Pancreas (tissue), 10 donors: ENCODE results near the gene DOP1B. TPM values are rescaled to one million over a fixed set of nuclear protein-coding genes. Genes with fewer than 3 reads are reported as not detected.

Experiments used
- ATAC-seq, 4 donors: fragments of 200-7000 bp; cut with Tn5 transposase; one replicate each; pipeline versions ENCODE4 v1.8.0 to v1.9.1; 2020; ENCODE audit warnings: mild to moderate bottlenecking in 4 of 4, moderate library complexity in 4 of 4
- DNase-seq, 6 donors: peaks; one replicate each; pipeline ENCODE4 v3.0.0-alpha.2; 2020
- FAIRE-seq: peaks from 2 replicates; lab custom pipeline; 2012; peaks lifted over from hg19 to GRCh38; lab: Jason Lieb, UNC
- H3K27ac ChIP-seq, 4 donors: fragments of 200-600 bp; sonication (generic); 1 replicate in 3 of 4; 2 replicates in 1 of 4; pipeline versions ENCODE4 v1.5.0 to v1.8.0; 2020
- H3K27me3 ChIP-seq, 4 donors: fragments of 200-600 bp; one replicate each; pipeline ENCODE4 v1.8.0; 2021
- H3K36me3 ChIP-seq, 3 donors: fragments of 200-600 bp; sonication (generic) in 1 of 3; one replicate each; pipeline versions ENCODE4 v1.5.0 to v1.8.0; 2020 to 2021
- H3K4me1 ChIP-seq, 3 donors: fragments of 200-600 bp; one replicate each; pipeline ENCODE4 v1.8.0; 2021
- H3K4me3 ChIP-seq, 4 donors: fragments of 200-600 bp; sonication (generic) in 2 of 4; one replicate each; pipeline versions ENCODE4 v1.5.0 to v1.8.0; 2020 to 2021
- H3K9me3 ChIP-seq, 4 donors: fragments of 200-600 bp; one replicate each; pipeline ENCODE4 v1.8.0; 2021
- CTCF ChIP-seq, 4 donors: fragments of 200-600 bp; sonication (generic) in 3 of 4; IDR thresholded peaks; one replicate each; pipeline versions ENCODE4 v1.5.0 to v1.8.0; 2021; ENCODE audit warnings: antibody characterized with exemption in 4 of 4
- WGBS, 2 donors: extraction: QIAGEN DNeasy Blood & Tissue Kit; methylation state at CpG; one replicate each; pipeline ENCODE4 v1.1.7; 2013; 5-methylcytosine and 5-hydroxymethylcytosine counted together
- intact Hi-C, 3 donors: fragments of 100-400 bp; cut with DNase I; formaldehyde crosslinking; loops; one replicate each; pipeline versions ENCODE4 v1.11.1 to v1.14.2; 2022
- polyA plus RNA-seq, 2 donors: library from polyadenylated mRNA; stranded (reverse); fragments of 200-250 nt; gene quantifications; one replicate each; pipeline ENCODE4 v1.2.3, GENCODE V29; 2013
- total RNA-seq, 6 donors: library from RNA; stranded (reverse); fragmentation: NEBNext Ultra II Directional in 4 of 6; extraction: Animal tissue kit (Norgen Biotek cat#: 25700) in 4 of 6; gene quantifications; one replicate each; pipeline versions ENCODE4 v1.2.1 to v1.2.4, GENCODE V29; 2021 to 2023
- donor health status: healthy with polysubstance abuse.
- donor health status: DM: no; HTN: no; CAD: no; lungs with moderate emphysema.
- donor health status: DM: no; HTN: no; CAD: no.
- donor health status: control.
- donor health status: control.
- donor health status: Bipolar disorder and iron deficiency.
- donor health status: DM: yes; HTN: yes; CAD: no.
- donor health status: DM: no; HTN: no; CAD: no.
- donor health status: DM: no; HTN: no; CAD: no.
- donor health status: DM: yes; HTN: yes; CAD: no.

The DOP1B gene
- total and polyA plus RNA-seq, 8 donors, result 3.1 to 15.4 (median 6.4) TPM

GRCh38 chr21:36115138-36115730, 41.4 kb upstream of the DOP1B start:
- WGBS, 2 donors, result 85 to 93% methylated on average over 6 of the region's 6 CpGs
- H3K27ac ChIP-seq, result no peak overlapping the region

GRCh38 chr21:36117286-36117741, 39.3 kb upstream of the DOP1B start:
- no peaks in the 10 kb centered on the region for H3K27me3 ChIP-seq
- intact Hi-C loops, result loop anchor here in 1 of 3 donors (10.0 kb wide), 1 partner anchor 73 kb away; no protein-coding TSS in a partner anchor
- no peak for TF ChIP-seq CTCF (IDR thresholded peaks at IDR 0.05)
- H3K4me1 ChIP-seq, result no peaks in the 10 kb centered on the region
- ATAC-seq, result no peak
- FAIRE-seq, result no peak
- H3K27ac ChIP-seq, result no peak overlapping the region
- DNase-seq, result no peak
- no peak overlapping the region for H3K4me3 ChIP-seq
- no peaks in the 10 kb centered on the region for H3K36me3 ChIP-seq
- WGBS, 2 donors, result 56 to 58% methylated on average over 2 of the region's 2 CpGs
- no peaks in the 10 kb centered on the region for H3K9me3 ChIP-seq

More at GRCh38 chr21:36115138-36115730, 41.4 kb upstream of the DOP1B start:
- no peaks in the 10 kb centered on the region for H3K27me3 ChIP-seq
- ATAC-seq (no peak), DNase-seq (no peak), FAIRE-seq (no peak)
- H3K9me3 ChIP-seq, result no peaks in the 10 kb centered on the region
- no peaks in the 10 kb centered on the region for H3K4me1 ChIP-seq
- no peaks in the 10 kb centered on the region for H3K36me3 ChIP-seq
- no peak overlapping the region for H3K4me3 ChIP-seq
- no peak for TF ChIP-seq CTCF (IDR thresholded peaks at IDR 0.05)
- intact Hi-C loops, result loop anchor here in 1 of 3 donors (10.0 kb wide), 1 partner anchor 70 kb away; no protein-coding TSS in a partner anchor

GRCh38 chr21:36120304-36120888, 36.2 kb upstream of the DOP1B start:
- ATAC-seq, result peak in 2 of 4 donors; percentile 43 to 53
- no peak overlapping the region for H3K4me3 ChIP-seq
- 85 to 90% methylated on average over 7 of the region's 7 CpGs for WGBS, 2 donors
- no peak for DNase-seq
- H3K27ac ChIP-seq, result no peak overlapping the region
- intact Hi-C loops, result no loop called here
- H3K9me3 ChIP-seq, result no peaks in the 10 kb centered on the region
- no peaks in the 10 kb centered on the region for H3K4me1 ChIP-seq
- FAIRE-seq, result no peak
- H3K36me3 ChIP-seq, result no peaks in the 10 kb centered on the region
- TF ChIP-seq CTCF (IDR thresholded peaks at IDR 0.05), result no peak
- H3K27me3 ChIP-seq, result no peaks in the 10 kb centered on the region

GRCh38 chr21:36122977-36123376, 33.6 kb upstream of the DOP1B start:
- DNase-seq (no peak), ATAC-seq (no peak), FAIRE-seq (no peak)
- intact Hi-C loops, result no loop called here
- no peak overlapping the region for H3K4me3 ChIP-seq
- H3K9me3 ChIP-seq, result no peaks in the 10 kb centered on the region
- H3K27me3 ChIP-seq, result no peaks in the 10 kb centered on the region
- WGBS, 2 donors, result 43 to 46% methylated on average over 4 of the region's 4 CpGs
- TF ChIP-seq CTCF (IDR thresholded peaks at IDR 0.05), result peak in 2 of 4 donors; percentile 14 to 18
- no peak overlapping the region for H3K27ac ChIP-seq
- H3K36me3 ChIP-seq, result no peaks in the 10 kb centered on the region
- H3K4me1 ChIP-seq, result no peaks in the 10 kb centered on the region

GRCh38 chr21:36124395-36124794, 32.2 kb upstream of the DOP1B start:
- DNase-seq (no peak), ATAC-seq (no peak), FAIRE-seq (no peak)
- Histone ChIP-seq H3K4me1 (no peaks in the 10 kb centered on the region), H3K27ac (no peak overlapping the region), H3K36me3 (no peaks in the 10 kb centered on the region), H3K27me3 (no peaks in the 10 kb centered on the region), H3K9me3 (no peaks in the 10 kb centered on the region), H3K4me3 (no peak overlapping the region)
- TF ChIP-seq CTCF (IDR thresholded peaks at IDR 0.05), result no peak
- WGBS, 2 donors, result 72 to 96% methylated on average over 2 of the region's 2 CpGs
- intact Hi-C loops, result no loop called here
